Sigmoid colon (tissue), 4 donors: ENCODE measurements around the gene TGM6.

Experiments used
- EP300 ChIP-seq, 4 donors: sonication (generic); formaldehyde crosslinking; IDR thresholded peaks; one replicate each; pipeline ENCODE4 v1.6.1; 2017; ENCODE audit warnings: antibody characterized with exemption in 4 of 4
- POLR2A ChIP-seq, 2 donors: fragments of 450-650 bp; IDR thresholded peaks; one replicate each; pipeline ENCODE4 v1.6.1; 2016; ENCODE audit warnings: antibody characterized with exemption in 2 of 2, mild to moderate bottlenecking in 2 of 2, moderate library complexity in 2 of 2
- POLR2AphosphoS5 ChIP-seq, 4 donors: sonication (generic); formaldehyde crosslinking; IDR thresholded peaks; one replicate each; pipeline ENCODE4 v1.6.1; 2017; ENCODE audit warnings: antibody characterized with exemption in 4 of 4
- TF ChIP-seq, protein P1 (sequence below), 4 experiments: fragments of 450-650 bp in 3 of 4; fragments of 200-600 bp in 1 of 4; IDR thresholded peaks; one replicate each; pipeline ENCODE4 v1.5.1; 2016 to 2019; ENCODE audit warnings: antibody characterized with exemption in 4 of 4, mild to moderate bottlenecking in 3 of 4, moderate library complexity in 2 of 4

GRCh38 chr20:2331106-2331505, 49.6 kb upstream of the TGM6 start:
- TF ChIP-seq, protein P1, sequence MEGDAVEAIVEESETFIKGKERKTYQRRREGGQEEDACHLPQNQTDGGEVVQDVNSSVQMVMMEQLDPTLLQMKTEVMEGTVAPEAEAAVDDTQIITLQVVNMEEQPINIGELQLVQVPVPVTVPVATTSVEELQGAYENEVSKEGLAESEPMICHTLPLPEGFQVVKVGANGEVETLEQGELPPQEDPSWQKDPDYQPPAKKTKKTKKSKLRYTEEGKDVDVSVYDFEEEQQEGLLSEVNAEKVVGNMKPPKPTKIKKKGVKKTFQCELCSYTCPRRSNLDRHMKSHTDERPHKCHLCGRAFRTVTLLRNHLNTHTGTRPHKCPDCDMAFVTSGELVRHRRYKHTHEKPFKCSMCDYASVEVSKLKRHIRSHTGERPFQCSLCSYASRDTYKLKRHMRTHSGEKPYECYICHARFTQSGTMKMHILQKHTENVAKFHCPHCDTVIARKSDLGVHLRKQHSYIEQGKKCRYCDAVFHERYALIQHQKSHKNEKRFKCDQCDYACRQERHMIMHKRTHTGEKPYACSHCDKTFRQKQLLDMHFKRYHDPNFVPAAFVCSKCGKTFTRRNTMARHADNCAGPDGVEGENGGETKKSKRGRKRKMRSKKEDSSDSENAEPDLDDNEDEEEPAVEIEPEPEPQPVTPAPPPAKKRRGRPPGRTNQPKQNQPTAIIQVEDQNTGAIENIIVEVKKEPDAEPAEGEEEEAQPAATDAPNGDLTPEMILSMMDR (IDR thresholded peaks at IDR 0.05): no peak
- TF ChIP-seq EP300 (IDR thresholded peaks at IDR 0.05): no peak
- no peak for TF ChIP-seq POLR2AphosphoS5 (IDR thresholded peaks at IDR 0.05)
- no peak for TF ChIP-seq POLR2A (IDR thresholded peaks at IDR 0.05)
